ENCODE data around the gene GCKR.

The GCKR gene

GRCh38 chr2:27471961-27472360, 24.7 kb upstream of the GCKR start:
- no peak for TF ChIP-seq CTCF (IDR thresholded peaks at IDR 0.05; ENCODE audit: control extremely low read depth, extremely low read depth, low read depth, missing control alignments)
- ChIA-PET CTCF (interaction anchor here (1.5 kb wide), 1 partner anchor 23 kb away, joined by 4 read pairs; no protein-coding TSS in a partner anchor), POLR2A (no interaction called here)
- DNase-seq (ENCODE audit: extremely low spot score): no peak

- ChIA-PET POLR2A (no interaction called here), CTCF (no interaction called here)
- no peak for TF ChIP-seq CTCF (IDR thresholded peaks at IDR 0.05; ENCODE audit: control extremely low read depth, extremely low read depth, low read depth, missing control alignments)
- DNase-seq (ENCODE audit: extremely low spot score): no peak
Measured at GRCh38 chr2:27485496-27485895, 11.1 kb upstream of the GCKR start.

GRCh38 chr2:27489118-27489497, 7.5 kb upstream of the GCKR start:
- CTCF ChIA-PET: no interaction called here

GRCh38 chr2:27489498-27490397, 6.9 kb upstream of the GCKR start, which contains the start of gene IFT172:
IFT172 (minus strand) TSS chr2:27489743; CDS start chr2:27489653, 90 bp downstream.
- CTCF ChIA-PET: interaction anchor here (1.9 kb wide), 1 partner anchor 194 kb away, joined by 5 read pairs; no protein-coding TSS in a partner anchor
- POLR2A ChIA-PET: no interaction called here
- TF ChIP-seq CTCF (IDR thresholded peaks at IDR 0.05; ENCODE audit: control extremely low read depth, extremely low read depth, low read depth, missing control alignments): no peak
- DNase-seq (ENCODE audit: extremely low spot score): peak; percentile 96

More at GRCh38 chr2:27489118-27489497, 7.5 kb upstream of the GCKR start:
- no peak for TF ChIP-seq CTCF (IDR thresholded peaks at IDR 0.05; ENCODE audit: control extremely low read depth, extremely low read depth, low read depth, missing control alignments)
- POLR2A ChIA-PET: no interaction called here
- no peak for DNase-seq (ENCODE audit: extremely low spot score)

GRCh38 chr2:27492557-27492956, 4.1 kb upstream of the GCKR start:
- no peak for TF ChIP-seq CTCF (IDR thresholded peaks at IDR 0.05; ENCODE audit: control extremely low read depth, extremely low read depth, low read depth, missing control alignments)
- DNase-seq (ENCODE audit: extremely low spot score): no peak
- ChIA-PET POLR2A (no interaction called here), CTCF (interaction anchor here (1.1 kb wide), 1 partner anchor 244 kb away, joined by 3 read pairs; no protein-coding TSS in a partner anchor)

- DNase-seq (ENCODE audit: extremely low spot score): no peak
- no peak for TF ChIP-seq CTCF (IDR thresholded peaks at IDR 0.05; ENCODE audit: control extremely low read depth, extremely low read depth, low read depth, missing control alignments)
- POLR2A ChIA-PET: no interaction called here
- CTCF ChIA-PET: interaction anchor here (2.0 kb wide), 1 partner anchor 14 kb away, joined by 4 read pairs; no protein-coding TSS in a partner anchor
Measured at GRCh38 chr2:27493948-27494283, 2.7 kb upstream of the GCKR start.
